Keratinocyte (primary cell): Measurements from ENCODE around the gene CAMKMT.

ENCODE experiments used
- CTCF ChIP-seq, 3 experiments: IDR thresholded peaks in 1 of 3; conservative IDR thresholded peaks in 1 of 3; optimal IDR thresholded peaks in 1 of 3; 2 replicates in 2 of 3; 3 replicates in 1 of 3; pipeline versions ENCODE3 to v1.5.1; 2011; ENCODE audit warnings: low read length in 3 of 3, mild to moderate bottlenecking in 3 of 3, moderate library complexity in 2 of 3, control low read depth in 1 of 3, inconsistent platforms in 1 of 3; ENCODE audit not compliant: insufficient read depth in 2 of 3; ENCODE audit errors: extremely low read depth in 1 of 3
- EZH2 ChIP-seq: IDR thresholded peaks from one replicate; pipeline ENCODE4 v1.6.1; 2012; ENCODE audit warnings: inconsistent platforms, mild to moderate bottlenecking, low read length, moderate library complexity

GRCh38 chr2:44772669-44773378, 411.1 kb downstream of the CAMKMT start:
- TF ChIP-seq CTCF (optimal IDR thresholded peaks at IDR 0.05 in 1 of 3, IDR thresholded peaks at IDR 0.05 in 1 of 3, conservative IDR thresholded peaks at IDR 0.05 in 1 of 3; ENCODE audit: extremely low read depth in 1 of 3, insufficient read depth in 2 of 3, low read length in 3 of 3) (no peak), EZH2 (no peak)
